ENCODE data around the gene IDE. TPM values are rescaled to one million over a fixed set of nuclear protein-coding genes. Genes with fewer than 3 reads are reported as not detected.
A peak's percentile ranks its signal among the peaks of the same experiment; 100 is the strongest.
"Not testable (repeated sequence)": the region's sequence is repeated elsewhere in the genome, so short reads cannot be mapped to it uniquely, and the experiment has no call there.

Gene IDE
- total RNA-seq, 1 experiment from 2014 or later = 13.9 TPM

DNA sequence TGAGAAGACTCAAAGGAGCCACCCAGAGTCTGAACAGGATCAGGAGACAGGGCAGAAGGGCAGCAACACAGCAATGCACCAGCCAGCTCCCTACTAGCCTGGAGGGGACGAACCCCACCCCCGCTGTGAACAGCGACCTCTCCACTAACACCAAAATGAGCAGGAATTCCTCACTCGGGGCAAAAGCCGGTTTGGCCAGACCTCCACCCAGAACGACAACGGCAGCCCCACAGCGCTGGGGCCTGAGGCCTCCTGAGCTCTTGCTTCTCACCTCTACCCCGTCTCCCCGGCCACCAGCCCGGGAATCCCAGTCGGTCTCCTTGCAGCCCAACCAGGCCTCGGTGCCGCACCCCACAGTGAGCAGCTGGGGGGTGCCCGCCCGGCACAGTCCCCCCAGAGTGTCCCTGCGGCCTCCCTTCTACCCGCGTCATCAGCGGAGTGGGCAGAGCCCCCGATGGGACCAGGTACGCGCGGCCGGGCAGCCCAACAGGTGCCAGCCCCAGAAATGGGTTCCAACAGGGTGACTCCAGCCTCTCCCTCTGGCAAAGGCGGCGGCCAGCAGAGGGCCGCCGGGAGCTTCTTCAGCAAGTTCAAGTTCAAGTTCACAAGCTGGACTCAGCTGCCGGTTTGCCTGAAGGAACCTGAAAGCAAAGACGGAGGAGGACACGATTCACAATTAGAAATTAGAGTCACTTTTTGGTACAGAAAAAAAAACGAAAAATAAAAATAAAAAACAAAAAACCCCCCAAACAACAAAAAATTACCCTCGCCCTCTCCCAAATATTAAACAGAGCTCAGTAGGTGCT lies 153.9 kb downstream of the IDE start:
- DNase-seq (ENCODE audit: low read depth) = no peak

DNA sequence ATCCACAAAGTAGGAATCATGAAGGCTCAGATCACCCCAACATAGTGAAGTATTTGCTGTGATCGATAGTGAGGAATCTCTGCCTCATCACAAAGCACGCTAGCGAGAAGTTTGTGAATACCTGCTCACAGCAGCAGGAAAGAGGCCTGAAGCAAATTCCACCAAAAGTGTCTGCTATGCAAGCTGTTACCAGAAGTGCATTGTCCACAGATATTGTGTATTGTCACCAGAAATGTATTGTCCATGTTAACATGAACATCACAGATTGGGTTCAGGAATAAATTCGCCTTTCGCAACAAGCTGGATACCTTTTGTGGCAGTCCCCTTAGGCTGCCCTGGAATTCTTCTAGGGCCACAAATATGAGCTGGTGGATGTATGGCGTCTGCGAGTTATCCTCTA lies 155.0 kb downstream of the IDE start:
- DNase-seq (ENCODE audit: low read depth) = no peak

- no peak for DNase-seq (ENCODE audit: low read depth)
These were observed 155.7 kb downstream of the IDE start for GRCh38 chr10:92418221-92418620.

GRCh38 chr10:92413519-92413918 lies 160.4 kb downstream of the IDE start:
- DNase-seq (ENCODE audit: low read depth) = peak; percentile 55

DNA sequence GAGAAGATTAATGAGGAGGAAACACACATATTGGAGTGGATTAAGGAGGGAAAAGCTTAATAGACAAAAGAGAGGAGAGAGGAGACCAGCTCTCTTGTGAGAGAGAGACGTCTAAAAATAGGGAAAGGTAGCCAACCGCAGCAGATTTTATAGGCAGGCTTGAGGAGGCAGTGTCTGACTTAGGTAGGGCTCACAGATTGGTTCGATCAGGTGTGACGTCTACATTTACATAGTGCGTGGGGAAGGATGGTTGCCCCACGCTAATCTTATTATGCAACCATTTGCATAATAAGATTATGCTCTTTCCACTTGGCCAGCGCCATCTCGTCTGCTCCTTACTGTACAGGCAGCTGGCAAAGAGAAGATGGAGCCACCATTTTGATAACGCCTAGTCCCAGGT lies 160.9 kb downstream of the IDE start:
- DNase-seq (ENCODE audit: low read depth) = no peak

- no peak for DNase-seq (ENCODE audit: low read depth)
These were observed 162.5 kb downstream of the IDE start for GRCh38 chr10:92411406-92411805.

GRCh38 chr10:92410501-92410900 lies 163.4 kb downstream of the IDE start:
- no peak for DNase-seq (ENCODE audit: low read depth)

DNA sequence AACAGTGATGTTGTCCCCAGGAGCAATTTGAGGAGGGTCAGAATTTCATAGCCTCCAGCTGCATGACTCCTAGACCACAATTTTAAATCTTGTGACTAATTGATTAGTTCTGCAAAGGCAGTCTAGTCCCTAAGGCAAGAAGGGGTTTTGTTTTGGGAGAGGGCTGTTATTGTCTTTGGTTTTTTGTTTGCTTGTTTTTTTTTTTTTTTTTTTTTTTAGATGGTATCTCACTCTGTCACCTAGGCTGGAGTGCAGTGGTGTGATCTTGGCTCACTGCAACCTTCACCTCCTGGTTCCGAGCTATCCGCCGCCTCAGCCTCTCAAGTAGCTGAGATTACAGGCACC lies 165.9 kb downstream of the IDE start:
- DNase-seq (ENCODE audit: low read depth) = no peak

DNA sequence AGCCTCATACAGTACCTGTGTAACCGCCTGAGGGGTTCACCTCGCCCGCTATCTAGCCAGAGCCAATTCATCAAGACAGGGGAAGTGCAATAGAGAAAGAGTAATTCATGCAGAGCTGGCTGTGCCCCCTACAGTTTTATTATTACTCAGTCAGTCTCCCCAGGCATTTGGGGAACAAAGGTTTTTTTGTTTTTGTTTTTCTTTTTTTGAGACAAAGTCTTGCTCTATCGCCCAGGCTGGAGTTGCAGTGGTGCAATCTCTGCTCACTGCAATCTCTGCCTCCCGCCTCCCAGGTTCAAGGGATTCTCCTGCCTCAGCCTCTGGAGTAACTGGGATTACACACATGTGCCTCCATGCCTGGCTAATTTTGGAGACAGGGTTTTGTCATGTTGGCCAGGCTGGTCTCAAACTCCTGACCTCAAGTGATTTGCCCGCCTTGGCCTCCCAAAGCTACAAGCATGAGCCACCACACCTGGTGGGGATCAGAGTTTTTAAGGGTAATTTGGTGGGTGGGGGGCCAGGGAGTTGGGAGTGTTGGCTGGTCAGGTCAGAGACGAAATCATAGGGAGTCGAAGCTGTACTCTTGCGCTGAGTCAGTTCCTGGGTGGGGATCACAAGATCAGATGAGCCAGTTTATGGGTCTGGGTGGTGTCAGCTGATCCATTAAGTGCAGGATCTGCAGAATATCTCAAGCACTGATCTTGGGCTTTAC lies 166.4 kb downstream of the IDE start:
- DNase-seq (ENCODE audit: low read depth) = peak; percentile 58

DNA sequence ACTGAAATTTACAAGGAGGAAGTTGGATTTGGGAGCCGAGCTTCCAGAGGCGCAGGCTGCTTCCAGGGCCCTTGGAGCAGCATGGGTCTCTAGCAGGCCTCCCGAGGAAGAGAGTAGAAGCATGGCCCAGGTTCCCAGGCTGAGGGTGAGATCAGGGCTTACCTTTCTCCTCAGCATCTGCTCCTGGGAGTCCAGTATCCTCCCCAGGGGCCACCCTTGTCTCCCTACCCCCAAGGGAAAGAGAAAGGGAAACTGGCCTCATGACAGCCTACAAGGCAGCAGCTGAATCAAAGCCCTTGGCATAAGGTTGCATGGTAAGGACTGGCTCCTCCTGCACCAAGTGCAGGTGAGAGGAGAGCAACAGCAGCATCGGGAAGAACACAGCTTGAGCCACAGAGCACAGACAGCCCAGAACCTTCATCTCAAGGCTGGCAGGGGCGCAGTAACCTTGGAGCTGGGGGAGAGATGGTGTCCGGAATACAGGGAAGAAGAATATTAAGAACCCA lies 168.4 kb downstream of the IDE start:
- DNase-seq (ENCODE audit: low read depth) = no peak

DNA sequence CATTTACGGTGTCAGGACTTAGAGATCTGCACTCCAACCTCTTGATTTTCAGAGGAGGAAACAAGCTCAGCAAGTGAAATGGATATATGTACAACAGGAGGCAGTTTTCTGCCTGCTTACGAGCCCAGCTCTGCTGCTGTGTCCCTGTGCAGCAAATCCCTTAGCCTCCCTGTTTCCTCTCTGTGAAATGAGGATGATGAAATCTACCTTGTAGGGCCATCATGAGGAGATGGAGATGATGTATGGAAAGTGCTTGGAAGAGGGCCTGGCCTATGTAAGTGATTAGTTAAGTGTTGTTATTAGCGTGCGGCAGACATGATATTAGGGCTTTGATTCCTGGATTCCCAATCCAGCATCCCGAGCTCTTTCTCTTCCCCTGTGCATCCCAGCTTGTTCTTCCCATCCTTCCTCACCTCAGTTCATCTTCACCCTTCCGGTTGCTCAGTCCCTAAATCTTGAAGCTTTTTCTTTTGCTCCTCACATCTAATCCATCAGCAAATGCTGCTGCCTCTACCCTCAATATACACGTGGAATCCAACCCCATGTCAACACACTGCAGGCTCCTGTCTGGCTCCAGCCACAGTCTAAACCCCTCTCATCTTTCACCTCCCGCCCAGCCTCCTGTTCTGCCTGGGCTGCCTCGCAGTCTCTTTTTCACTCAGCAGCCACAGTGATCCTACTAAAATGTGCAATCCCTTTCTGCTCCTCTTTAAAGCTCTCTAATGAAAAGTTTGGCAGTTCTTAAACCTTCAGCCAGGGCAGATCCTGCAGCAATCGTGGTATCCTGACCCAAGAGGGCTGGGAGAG lies 169.1 kb downstream of the IDE start:
- DNase-seq (ENCODE audit: low read depth) = no peak

GRCh38 chr10:92402234-92402633 lies 171.7 kb downstream of the IDE start:
- not testable (repeated sequence) for DNase-seq (ENCODE audit: low read depth)

Other genes with a start within 250 kb of the IDE start
- 58.1 and 66.2 TPM in 2 replicates for gene KIF11, start 19.0 kb upstream of the IDE start, total RNA-seq (2014; rRNA removed; shearing (Covaris generic))
- 0.60 and 1.2 TPM in 2 replicates for gene HHEX, start 115.9 kb upstream of the IDE start, total RNA-seq (2014; rRNA removed; shearing (Covaris generic))